ENCODE measurements around the gene TTYH2.

- no peak for TF ChIP-seq CTCF (conservative IDR thresholded peaks at IDR 0.05)
- no peak for TF ChIP-seq EZH2 (IDR thresholded peaks at IDR 0.05; ENCODE audit: low read depth)
Observed at GRCh38 chr17:74205274-74205673, 8.1 kb upstream of the TTYH2 start.
